Parathyroid adenoma (tissue), 2 donors: ENCODE results near the gene APOB.

Source experiments
- H2AFZ ChIP-seq: fragments of 300-600 bp; sonication (generic); one replicate; pipeline ENCODE4 v1.7.0; 2017; ENCODE audit warnings: antibody characterized with exemption, mild to moderate bottlenecking
- H3K27ac ChIP-seq: fragments of 300-600 bp; sonication (generic); one replicate; pipeline ENCODE4 v1.7.0; 2017
- H3K27me3 ChIP-seq: fragments of 300-600 bp; sonication (generic); one replicate; pipeline ENCODE4 v1.7.0; 2017; ENCODE audit warnings: low read length; ENCODE audit not compliant: control insufficient read depth, insufficient read depth
- H3K36me3 ChIP-seq: fragments of 300-600 bp; sonication (generic); one replicate; pipeline ENCODE4 v1.7.0; 2017; ENCODE audit warnings: low read length; ENCODE audit not compliant: control insufficient read depth, insufficient read depth
- H3K4me1 ChIP-seq: fragments of 300-600 bp; sonication (generic); one replicate; pipeline ENCODE4 v1.7.0; 2017; ENCODE audit warnings: control low read depth
- H3K4me2 ChIP-seq: fragments of 300-600 bp; sonication (generic); one replicate; pipeline ENCODE4 v1.7.0; 2017; ENCODE audit warnings: low read length
- H3K4me3 ChIP-seq: fragments of 300-600 bp; sonication (generic); one replicate; pipeline ENCODE4 v1.7.0; 2017; ENCODE audit warnings: low read depth, low read length
- H3K79me2 ChIP-seq: fragments of 300-600 bp; sonication (generic); one replicate; pipeline ENCODE4 v1.7.0; 2017; ENCODE audit warnings: control low read depth
- H3K9ac ChIP-seq: fragments of 300-600 bp; sonication (generic); one replicate; pipeline ENCODE4 v1.7.0; 2017; ENCODE audit warnings: mild to moderate bottlenecking
- H3K9me3 ChIP-seq: fragments of 300-600 bp; sonication (generic); one replicate; pipeline ENCODE4 v1.7.0; 2017; ENCODE audit warnings: low read length; ENCODE audit not compliant: control insufficient read depth
- TF ChIP-seq, protein P1 (sequence below): fragments of 300-600 bp; sonication (generic); IDR thresholded peaks from one replicate; pipeline ENCODE4 v1.7.0; 2017; ENCODE audit warnings: antibody characterized with exemption, mild to moderate bottlenecking
- donor health status: primary hyperparathyroidism.

Gene APOB

DNA sequence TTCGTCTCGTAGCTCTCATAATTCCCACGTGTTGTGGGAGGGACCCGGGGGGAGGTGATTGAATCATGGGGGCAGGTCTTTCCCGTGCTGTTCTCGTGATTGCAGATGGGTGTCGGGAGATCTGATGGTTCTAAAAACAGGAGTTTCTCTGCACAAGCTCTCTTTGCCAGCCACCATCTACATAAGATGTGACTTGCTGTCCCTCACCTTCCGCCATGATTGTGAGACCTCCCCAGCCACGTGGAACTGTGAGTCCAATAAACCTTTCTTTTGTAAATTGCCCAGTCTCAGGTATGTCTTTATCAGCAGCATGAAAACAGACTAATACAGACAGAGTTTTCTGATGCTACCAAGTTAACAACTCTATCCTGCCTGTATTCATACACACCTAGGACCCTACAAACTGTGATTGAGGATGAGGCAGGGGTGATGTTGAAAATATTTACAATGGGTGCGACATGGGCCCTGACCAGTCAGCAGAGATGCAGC is 3.9 kb downstream of the APOB start:
- Histone ChIP-seq H3K36me3 (no peaks in the 10 kb centered on the region), H3K4me2 (no peak overlapping the region), H3K4me1 (no peaks in the 10 kb centered on the region), H2AFZ (no peak overlapping the region), H3K79me2 (no peaks in the 10 kb centered on the region), H3K4me3 (no peak overlapping the region), H3K9me3 (no peaks in the 10 kb centered on the region), H3K27me3 (no peaks in the 10 kb centered on the region), H3K27ac (no peak overlapping the region), H3K9ac (no peak overlapping the region)
- TF ChIP-seq, protein P1, sequence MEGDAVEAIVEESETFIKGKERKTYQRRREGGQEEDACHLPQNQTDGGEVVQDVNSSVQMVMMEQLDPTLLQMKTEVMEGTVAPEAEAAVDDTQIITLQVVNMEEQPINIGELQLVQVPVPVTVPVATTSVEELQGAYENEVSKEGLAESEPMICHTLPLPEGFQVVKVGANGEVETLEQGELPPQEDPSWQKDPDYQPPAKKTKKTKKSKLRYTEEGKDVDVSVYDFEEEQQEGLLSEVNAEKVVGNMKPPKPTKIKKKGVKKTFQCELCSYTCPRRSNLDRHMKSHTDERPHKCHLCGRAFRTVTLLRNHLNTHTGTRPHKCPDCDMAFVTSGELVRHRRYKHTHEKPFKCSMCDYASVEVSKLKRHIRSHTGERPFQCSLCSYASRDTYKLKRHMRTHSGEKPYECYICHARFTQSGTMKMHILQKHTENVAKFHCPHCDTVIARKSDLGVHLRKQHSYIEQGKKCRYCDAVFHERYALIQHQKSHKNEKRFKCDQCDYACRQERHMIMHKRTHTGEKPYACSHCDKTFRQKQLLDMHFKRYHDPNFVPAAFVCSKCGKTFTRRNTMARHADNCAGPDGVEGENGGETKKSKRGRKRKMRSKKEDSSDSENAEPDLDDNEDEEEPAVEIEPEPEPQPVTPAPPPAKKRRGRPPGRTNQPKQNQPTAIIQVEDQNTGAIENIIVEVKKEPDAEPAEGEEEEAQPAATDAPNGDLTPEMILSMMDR, result no peak

DNA sequence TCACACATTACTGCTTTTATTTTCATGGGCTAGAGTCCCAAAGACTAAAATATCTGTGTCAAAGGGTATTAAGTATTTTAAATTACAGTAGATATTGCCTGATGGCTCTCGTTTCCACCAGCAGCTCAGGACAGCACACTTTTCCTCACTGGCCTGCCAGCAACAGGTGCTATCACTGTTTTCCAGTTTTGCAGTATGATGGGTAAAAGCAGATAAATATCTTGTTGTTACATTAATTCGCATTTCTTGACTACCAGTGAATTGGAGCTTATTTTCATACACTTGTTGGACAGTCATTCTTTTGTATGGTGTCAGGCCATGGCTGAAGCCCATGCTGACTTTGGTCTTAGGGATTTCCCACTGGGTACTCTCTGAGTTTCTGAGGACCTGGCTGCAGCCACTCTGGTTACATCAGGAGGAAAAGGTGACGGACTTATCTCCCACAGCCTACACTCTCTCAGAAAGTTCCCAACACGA is 4.8 kb downstream of the APOB start:
- Histone ChIP-seq H3K9me3 (no peaks in the 10 kb centered on the region), H3K79me2 (no peaks in the 10 kb centered on the region), H3K27me3 (no peaks in the 10 kb centered on the region), H3K4me3 (no peak overlapping the region), H3K4me2 (no peak overlapping the region), H3K27ac (no peak overlapping the region), H2AFZ (no peak overlapping the region), H3K4me1 (no peaks in the 10 kb centered on the region), H3K36me3 (no peaks in the 10 kb centered on the region), H3K9ac (no peak overlapping the region)
- TF ChIP-seq, protein P1, result no peak

DNA sequence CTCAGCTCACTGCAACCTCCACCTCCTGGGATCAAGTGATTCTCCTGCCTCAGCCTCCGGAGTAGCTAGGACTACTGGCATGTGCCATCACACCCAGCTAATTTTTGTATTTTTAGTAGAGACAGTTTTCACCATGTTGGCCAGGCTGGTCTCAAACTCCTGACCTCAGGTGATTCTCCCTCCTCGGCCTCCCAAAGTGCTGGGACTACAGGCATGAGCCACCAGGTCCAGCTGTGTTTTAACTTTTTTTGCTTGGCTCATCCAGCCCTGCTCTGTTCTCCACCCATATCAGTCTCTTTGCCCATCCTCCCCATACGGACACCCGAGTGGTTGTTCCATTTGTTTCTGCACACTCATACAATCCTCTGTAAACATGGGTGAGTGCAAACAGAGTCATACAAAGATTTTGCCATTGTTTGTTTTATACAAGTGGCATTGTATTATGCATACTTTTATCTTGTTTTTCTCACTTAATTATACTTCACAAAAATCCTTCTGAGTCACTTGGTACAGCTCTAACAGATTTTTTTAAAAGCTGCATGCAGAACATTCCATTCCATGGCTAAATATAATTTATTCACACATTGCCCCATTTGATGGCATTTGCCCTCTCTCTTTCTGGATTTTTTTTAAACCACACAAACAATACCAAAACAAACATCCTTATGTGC is 5.3 kb downstream of the APOB start:
- Histone ChIP-seq H3K79me2 (no peaks in the 10 kb centered on the region), H3K9ac (no peak overlapping the region), H3K9me3 (no peaks in the 10 kb centered on the region), H3K27me3 (no peaks in the 10 kb centered on the region), H2AFZ (no peak overlapping the region), H3K4me1 (no peaks in the 10 kb centered on the region), H3K36me3 (no peaks in the 10 kb centered on the region), H3K27ac (no peak overlapping the region), H3K4me2 (no peak overlapping the region), H3K4me3 (no peak overlapping the region)
- TF ChIP-seq, protein P1, result no peak

DNA sequence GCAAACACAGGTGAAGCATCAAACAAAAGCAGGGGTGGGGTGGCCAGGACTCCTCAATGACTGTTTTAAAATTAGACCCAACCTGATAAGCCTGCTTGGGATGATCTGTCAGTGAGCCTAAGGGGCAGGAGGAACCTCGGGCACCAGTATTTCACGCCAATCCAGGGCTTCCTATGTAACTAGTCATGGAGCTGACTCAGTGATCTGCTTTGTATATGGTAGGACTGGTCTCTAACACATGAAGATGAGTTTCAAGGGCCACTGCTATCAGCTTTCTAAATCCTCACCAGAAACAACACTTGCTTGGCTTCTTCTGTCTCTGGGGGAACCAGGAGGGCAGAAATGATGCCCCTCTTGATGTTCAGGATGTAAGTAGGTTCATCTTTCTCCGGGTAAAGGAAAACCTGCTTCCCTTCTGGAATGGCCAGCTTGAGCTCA is 6.2 kb downstream of the APOB start:
- Histone ChIP-seq H3K27me3 (no peaks in the 10 kb centered on the region), H3K27ac (no peak overlapping the region), H3K36me3 (no peaks in the 10 kb centered on the region), H2AFZ (no peak overlapping the region), H3K9ac (no peak overlapping the region), H3K4me2 (no peak overlapping the region), H3K4me3 (no peak overlapping the region), H3K4me1 (no peaks in the 10 kb centered on the region), H3K79me2 (no peaks in the 10 kb centered on the region), H3K9me3 (no peaks in the 10 kb centered on the region)
- TF ChIP-seq, protein P1, result no peak
